OCI-LY1 (cell line): ENCODE measurements around the gene EPO.

Experiments
- H2AFZ ChIP-seq: fragments of 200-600 bp; sonication (generic), shearing (Covaris generic); 2 replicates; pipeline ENCODE4 v1.6.0; 2014; ENCODE audit warnings: antibody characterized with exemption, mild to moderate bottlenecking, low read length
- H3F3A ChIP-seq: fragments of 200-600 bp; sonication (generic), shearing (Covaris generic); 2 replicates; pipeline ENCODE4 v1.6.0; 2014; ENCODE audit warnings: mild to moderate bottlenecking, antibody characterized with exemption, low read length, moderate library complexity; ENCODE audit not compliant: insufficient read depth
- H3K27ac ChIP-seq: fragments of 200-600 bp; sonication (generic); 2 replicates; pipeline ENCODE4 v1.5.1; 2014; ENCODE audit warnings: low read length, mixed run types, mild to moderate bottlenecking, low read depth; ENCODE audit not compliant: poor library complexity, severe bottlenecking
- H3K27me3 ChIP-seq: fragments of 200-600 bp; sonication (generic); 2 replicates; pipeline ENCODE4 v1.6.0; 2014; ENCODE audit warnings: antibody characterized with exemption, mild to moderate bottlenecking, low read length, moderate library complexity; ENCODE audit not compliant: insufficient read depth
- H3K36me3 ChIP-seq: fragments of 200-600 bp; sonication (generic); 2 replicates; pipeline ENCODE4 v1.6.1; 2014; ENCODE audit warnings: mild to moderate bottlenecking, antibody characterized with exemption, low read length, moderate library complexity, mixed read lengths; ENCODE audit not compliant: insufficient read depth
- H3K4me1 ChIP-seq: fragments of 200-600 bp; sonication (generic); 2 replicates; pipeline ENCODE4 v1.5.1; 2014; ENCODE audit warnings: mild to moderate bottlenecking, low read length, moderate library complexity; ENCODE audit not compliant: insufficient read depth, severe bottlenecking
- H3K4me2 ChIP-seq: fragments of 200-600 bp; sonication (generic), shearing (Covaris generic); 2 replicates; pipeline ENCODE4 v1.6.1; 2014; ENCODE audit warnings: low read length
- H3K4me3 ChIP-seq: fragments of 200-600 bp; sonication (generic); 2 replicates; pipeline ENCODE4 v1.5.1; 2014; ENCODE audit warnings: low read length, low read depth, mild to moderate bottlenecking, mixed read lengths; ENCODE audit not compliant: poor library complexity, severe bottlenecking
- H3K79me2 ChIP-seq: fragments of 200-600 bp; shearing (Covaris generic); 2 replicates; pipeline ENCODE4 v1.6.1; 2016; ENCODE audit warnings: mixed run types, low read length, mixed read lengths; ENCODE audit not compliant: insufficient read depth
- H3K9ac ChIP-seq: fragments of 200-600 bp; sonication (generic), shearing (Covaris generic); 2 replicates; pipeline ENCODE4 v1.6.1; 2014; ENCODE audit warnings: mild to moderate bottlenecking, low read length, mixed read lengths
- H3K9me2 ChIP-seq: fragments of 200-600 bp; sonication (generic), shearing (Covaris generic); 2 replicates; pipeline ENCODE4 v1.6.1; 2014; ENCODE audit warnings: low read depth, mild to moderate bottlenecking, low read length, mixed read lengths
- H3K9me3 ChIP-seq: fragments of 200-600 bp; shearing (Covaris generic); 2 replicates; pipeline ENCODE4 v1.6.1; 2014; ENCODE audit warnings: low read length, mixed read lengths
- H4K20me1 ChIP-seq: fragments of 200-600 bp; sonication (generic), shearing (Covaris generic); 2 replicates; pipeline ENCODE4 v1.6.0; 2016; ENCODE audit warnings: mild to moderate bottlenecking, low read length; ENCODE audit not compliant: insufficient read depth
- EZH2 ChIP-seq: fragments of 200-600 bp; sonication (generic), shearing (Covaris generic); IDR thresholded peaks from 2 replicates; pipeline ENCODE4 v1.8.0; 2017; ENCODE audit warnings: borderline replicate concordance, mixed run types, mild to moderate bottlenecking, antibody characterized with exemption, low read length, moderate library complexity, mixed read lengths
- TF ChIP-seq, protein P1 (sequence below): fragments of 200-600 bp; sonication (generic), shearing (Covaris generic); IDR thresholded peaks from 2 replicates; pipeline ENCODE4 v1.5.1; 2017; ENCODE audit warnings: mild to moderate bottlenecking, antibody characterized with exemption, low read length, moderate library complexity, mixed read lengths

The EPO gene

DNA sequence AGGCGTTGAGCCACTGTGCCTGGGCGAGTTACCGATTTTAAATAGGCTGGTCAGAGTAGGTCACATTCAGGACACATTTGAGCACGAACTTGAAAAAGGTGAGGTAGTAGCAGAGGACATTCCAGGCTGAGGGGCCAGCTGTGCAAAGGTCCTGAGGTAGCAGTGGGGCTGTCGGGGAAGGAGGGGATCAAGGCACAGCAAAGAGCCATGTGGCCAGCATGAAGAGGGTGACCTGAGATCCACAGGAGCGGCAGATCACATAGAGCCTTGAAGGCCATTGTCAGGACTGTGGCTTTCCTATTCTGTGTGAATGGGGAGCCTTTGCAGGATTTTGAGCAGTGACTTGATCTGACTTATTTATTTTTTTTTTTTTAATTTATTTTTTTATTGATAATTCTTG lies 19.7 kb downstream of the EPO start:
- no peaks in the 10 kb centered on the region for H3K79me2 ChIP-seq
- peaks cover 4% of the 10 kb centered on the region; the same call in 1 of the 2 replicates for H3K27me3 ChIP-seq
- no peaks in the 10 kb centered on the region for H3K36me3 ChIP-seq
- no peak overlapping the region for H3K9ac ChIP-seq
- H2AFZ ChIP-seq, result no peak overlapping the region
- no peak overlapping the region for H3K4me2 ChIP-seq
- no peaks in the 10 kb centered on the region for H3K4me1 ChIP-seq
- H3K27ac ChIP-seq, result no peak overlapping the region
- no peaks in the 10 kb centered on the region for H3K9me3 ChIP-seq
- no peaks in the 10 kb centered on the region for H3K9me2 ChIP-seq
- no peaks in the 10 kb centered on the region for H4K20me1 ChIP-seq
- no peaks in the 10 kb centered on the region for H3F3A ChIP-seq
- TF ChIP-seq, protein P1, sequence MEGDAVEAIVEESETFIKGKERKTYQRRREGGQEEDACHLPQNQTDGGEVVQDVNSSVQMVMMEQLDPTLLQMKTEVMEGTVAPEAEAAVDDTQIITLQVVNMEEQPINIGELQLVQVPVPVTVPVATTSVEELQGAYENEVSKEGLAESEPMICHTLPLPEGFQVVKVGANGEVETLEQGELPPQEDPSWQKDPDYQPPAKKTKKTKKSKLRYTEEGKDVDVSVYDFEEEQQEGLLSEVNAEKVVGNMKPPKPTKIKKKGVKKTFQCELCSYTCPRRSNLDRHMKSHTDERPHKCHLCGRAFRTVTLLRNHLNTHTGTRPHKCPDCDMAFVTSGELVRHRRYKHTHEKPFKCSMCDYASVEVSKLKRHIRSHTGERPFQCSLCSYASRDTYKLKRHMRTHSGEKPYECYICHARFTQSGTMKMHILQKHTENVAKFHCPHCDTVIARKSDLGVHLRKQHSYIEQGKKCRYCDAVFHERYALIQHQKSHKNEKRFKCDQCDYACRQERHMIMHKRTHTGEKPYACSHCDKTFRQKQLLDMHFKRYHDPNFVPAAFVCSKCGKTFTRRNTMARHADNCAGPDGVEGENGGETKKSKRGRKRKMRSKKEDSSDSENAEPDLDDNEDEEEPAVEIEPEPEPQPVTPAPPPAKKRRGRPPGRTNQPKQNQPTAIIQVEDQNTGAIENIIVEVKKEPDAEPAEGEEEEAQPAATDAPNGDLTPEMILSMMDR, result no peak
- TF ChIP-seq EZH2, result no peak
- H3K4me3 ChIP-seq, result no peak overlapping the region

DNA sequence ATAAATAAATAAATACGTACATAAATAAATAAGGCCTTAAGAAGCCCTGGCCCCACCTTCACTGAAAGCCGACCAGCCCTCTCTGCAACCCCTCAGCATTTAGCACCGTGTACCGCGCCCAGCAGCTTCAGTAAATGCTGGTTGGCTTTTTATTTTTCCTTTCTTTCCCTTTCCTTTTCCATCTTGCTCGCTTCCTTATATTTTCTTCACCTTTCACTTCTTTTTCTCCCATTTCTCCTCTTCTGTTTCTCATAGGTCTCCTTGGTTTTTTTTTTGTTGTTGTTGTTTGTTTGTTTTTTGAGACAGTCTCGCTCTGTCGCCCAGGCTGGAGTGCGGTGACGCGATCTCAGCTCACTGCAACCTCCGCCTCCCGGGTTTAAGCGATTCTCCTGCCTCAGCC lies 24.3 kb downstream of the EPO start:
- Histone ChIP-seq H3K4me2 (no peak overlapping the region), H3K9me3 (no peaks in the 10 kb centered on the region), H3K9ac (no peak overlapping the region), H3K79me2 (no peaks in the 10 kb centered on the region), H3K27me3 (peaks cover 9% of the 10 kb centered on the region; the same call in 1 of the 2 replicates), H3K27ac (no peak overlapping the region), H3K4me1 (no peaks in the 10 kb centered on the region), H3K4me3 (no peak overlapping the region), H4K20me1 (no peaks in the 10 kb centered on the region), H3F3A (no peaks in the 10 kb centered on the region), H2AFZ (no peak overlapping the region), H3K9me2 (no peaks in the 10 kb centered on the region), H3K36me3 (no peaks in the 10 kb centered on the region)
- no peak for TF ChIP-seq EZH2
- TF ChIP-seq, protein P1, result no peak

DNA sequence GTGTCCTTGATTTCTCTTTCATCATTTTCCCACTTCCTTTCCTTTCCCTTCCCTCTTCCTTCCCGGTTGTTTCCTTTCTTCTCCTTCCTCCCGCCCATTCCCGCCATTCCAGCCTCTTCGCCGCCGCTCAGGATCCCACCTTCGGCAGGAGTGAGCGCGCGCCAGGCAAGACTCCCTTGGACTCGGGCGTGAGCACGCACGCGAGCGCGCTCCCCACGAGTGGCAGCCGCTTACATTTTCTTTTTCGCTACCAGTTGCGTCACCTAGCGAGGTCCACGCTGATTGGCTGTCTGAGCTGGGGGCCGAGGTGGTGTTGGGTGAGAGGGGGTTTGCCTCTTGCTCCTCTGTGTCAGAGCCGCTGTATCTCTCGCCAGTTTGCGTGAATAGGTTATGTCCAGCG lies 24.9 kb downstream of the EPO start:
- TF ChIP-seq, protein P1, result no peak
- no peak for TF ChIP-seq EZH2
- H3F3A ChIP-seq, result no peaks in the 10 kb centered on the region
- no peak overlapping the region for H3K9ac ChIP-seq
- no peaks in the 10 kb centered on the region for H3K4me1 ChIP-seq
- no peaks in the 10 kb centered on the region for H3K79me2 ChIP-seq
- no peaks in the 10 kb centered on the region for H3K9me2 ChIP-seq
- peaks cover 9% of the 10 kb centered on the region; the same call in 1 of the 2 replicates for H3K27me3 ChIP-seq
- H3K4me3 ChIP-seq, result no peak overlapping the region
- H3K36me3 ChIP-seq, result no peaks in the 10 kb centered on the region
- H3K9me3 ChIP-seq, result no peaks in the 10 kb centered on the region
- no peak overlapping the region for H3K27ac ChIP-seq
- no peak overlapping the region for H3K4me2 ChIP-seq
- H2AFZ ChIP-seq, result no peak overlapping the region
- no peaks in the 10 kb centered on the region for H4K20me1 ChIP-seq
